GM12864 (cell line): ENCODE data around the gene SLC38A3.

Experiments
- DNase-seq: peaks from one replicate; pipeline ENCODE4 v3.0.0-alpha.2; 2011; ENCODE audit warnings: low read depth
- H3K4me3 ChIP-seq: 2 replicates; pipeline ENCODE4 v1.5.1; 2011; ENCODE audit warnings: mild to moderate bottlenecking, low read depth, low read length, control low read depth
- TF ChIP-seq, protein P1 (sequence below): IDR thresholded peaks from 2 replicates; pipeline ENCODE4 v1.5.1; 2011; ENCODE audit warnings: low read depth, mild to moderate bottlenecking, moderate library complexity, low read length, control low read depth, inconsistent platforms; ENCODE audit errors: missing control alignments

The SLC38A3 gene

DNA sequence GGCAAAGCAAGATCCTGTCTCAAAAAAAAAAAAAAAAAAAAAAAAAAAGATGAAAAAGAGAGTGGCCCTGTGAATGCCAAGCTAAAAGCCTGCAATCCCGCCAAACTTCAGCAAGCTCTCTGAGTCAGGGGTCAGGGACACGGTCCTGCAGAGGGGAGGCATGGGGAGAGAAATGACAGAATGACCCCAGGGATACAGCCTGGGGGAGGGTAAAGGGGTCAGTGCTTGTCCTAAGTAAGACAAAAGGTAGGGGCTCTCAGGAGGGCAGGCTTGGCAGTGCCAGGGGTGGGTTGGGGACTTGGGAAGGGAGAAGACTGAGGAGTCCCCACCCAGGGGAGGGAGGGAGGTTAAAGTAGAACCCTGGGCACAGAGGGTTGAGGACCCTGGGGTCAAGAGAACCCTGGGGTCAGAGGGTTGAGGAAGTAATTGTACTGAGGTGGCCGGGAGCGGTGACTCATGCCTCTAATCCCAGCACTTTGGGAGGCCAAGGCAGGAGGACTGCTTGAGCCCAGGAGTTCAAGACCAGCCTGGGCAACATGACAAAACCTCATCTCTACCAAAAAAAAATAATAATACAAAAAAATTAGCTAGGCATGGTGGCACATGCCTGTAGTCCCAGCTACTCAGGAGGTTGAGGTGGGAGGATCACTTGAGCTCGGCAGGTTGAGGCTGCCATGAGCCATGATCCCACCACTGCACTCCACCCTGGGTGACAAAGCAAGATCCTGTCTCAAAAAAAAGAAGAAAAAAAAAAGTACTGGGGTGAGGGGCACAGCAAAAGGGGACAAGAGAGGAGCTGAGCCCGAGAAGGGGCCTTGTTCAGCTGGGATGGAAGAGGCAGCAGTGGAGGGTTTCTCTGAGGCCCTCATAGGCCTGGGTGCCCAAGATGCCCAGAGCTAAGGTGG lies 58.7 kb downstream of the SLC38A3 start:
- DNase-seq, result no peak
- TF ChIP-seq, protein P1, sequence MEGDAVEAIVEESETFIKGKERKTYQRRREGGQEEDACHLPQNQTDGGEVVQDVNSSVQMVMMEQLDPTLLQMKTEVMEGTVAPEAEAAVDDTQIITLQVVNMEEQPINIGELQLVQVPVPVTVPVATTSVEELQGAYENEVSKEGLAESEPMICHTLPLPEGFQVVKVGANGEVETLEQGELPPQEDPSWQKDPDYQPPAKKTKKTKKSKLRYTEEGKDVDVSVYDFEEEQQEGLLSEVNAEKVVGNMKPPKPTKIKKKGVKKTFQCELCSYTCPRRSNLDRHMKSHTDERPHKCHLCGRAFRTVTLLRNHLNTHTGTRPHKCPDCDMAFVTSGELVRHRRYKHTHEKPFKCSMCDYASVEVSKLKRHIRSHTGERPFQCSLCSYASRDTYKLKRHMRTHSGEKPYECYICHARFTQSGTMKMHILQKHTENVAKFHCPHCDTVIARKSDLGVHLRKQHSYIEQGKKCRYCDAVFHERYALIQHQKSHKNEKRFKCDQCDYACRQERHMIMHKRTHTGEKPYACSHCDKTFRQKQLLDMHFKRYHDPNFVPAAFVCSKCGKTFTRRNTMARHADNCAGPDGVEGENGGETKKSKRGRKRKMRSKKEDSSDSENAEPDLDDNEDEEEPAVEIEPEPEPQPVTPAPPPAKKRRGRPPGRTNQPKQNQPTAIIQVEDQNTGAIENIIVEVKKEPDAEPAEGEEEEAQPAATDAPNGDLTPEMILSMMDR, result no peak
- no peak overlapping the region for H3K4me3 ChIP-seq

DNA sequence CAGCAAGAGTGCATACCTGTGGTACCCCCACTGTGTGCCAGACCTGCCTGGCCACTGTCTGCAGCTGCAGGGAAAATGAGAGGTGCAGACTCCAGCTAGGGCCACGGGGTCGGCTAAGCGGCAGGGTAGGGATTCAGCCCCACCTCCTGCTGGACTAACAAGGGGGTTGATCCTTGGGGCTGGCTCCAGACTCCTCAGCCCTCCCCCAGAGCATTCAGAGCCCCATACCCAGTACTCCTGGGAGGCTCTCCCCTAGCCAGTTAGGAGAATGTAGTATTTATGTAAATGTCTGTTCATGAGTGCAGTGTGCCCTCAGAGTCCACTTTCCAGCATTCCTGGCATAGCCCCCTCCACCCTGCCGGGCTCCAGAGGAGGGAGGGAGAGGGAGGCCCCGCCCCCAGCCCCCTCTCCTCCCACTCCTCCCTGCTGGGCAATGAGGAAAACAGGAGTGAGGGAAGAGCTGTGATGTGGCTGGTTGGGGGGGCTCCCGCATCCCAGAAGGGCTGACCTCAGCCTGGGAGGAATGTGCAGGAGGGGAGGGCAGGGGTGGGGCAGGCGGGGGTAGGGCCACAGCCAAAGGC lies 59.4 kb downstream of the SLC38A3 start:
- TF ChIP-seq, protein P1, result no peak
- no peak overlapping the region for H3K4me3 ChIP-seq
- DNase-seq, result no peak

GRCh38 chr3:50264964-50265485 lies 60.0 kb downstream of the SLC38A3 start:
- DNase-seq, result no peak
- TF ChIP-seq, protein P1, result no peak
- H3K4me3 ChIP-seq, result no peak overlapping the region

GRCh38 chr3:50265571-50265970 lies 60.5 kb downstream of the SLC38A3 start:
- DNase-seq, result no peak
- TF ChIP-seq, protein P1, result no peak
- H3K4me3 ChIP-seq, result no peak overlapping the region

- TF ChIP-seq, protein P1, result no peak
- no peak overlapping the region for H3K4me3 ChIP-seq
- DNase-seq, result no peak
Observed at GRCh38 chr3:50266017-50266416, 60.9 kb downstream of the SLC38A3 start.

- DNase-seq, result no peak
- TF ChIP-seq, protein P1, result no peak
- H3K4me3 ChIP-seq, result no peak overlapping the region
Observed at GRCh38 chr3:50266836-50267235, 61.8 kb downstream of the SLC38A3 start.
